CD4-positive, CD25-positive, alpha-beta regulatory T cell (primary cell): ENCODE data around the gene VAMP5. TPM values are rescaled to one million over a fixed set of nuclear protein-coding genes. Genes with fewer than 3 reads are reported as not detected.
"Not testable (repeated sequence)": the region's sequence is repeated elsewhere in the genome, so short reads cannot be mapped to it uniquely, and the experiment has no call there.

ENCODE experiments used
- ATAC-seq, 2 donors: fragments of 150-1000 bp; cut with Tn5 transposase; one replicate each; pipeline ENCODE4 v1.10.0; 2021; ENCODE audit warnings: low read depth in 2 of 2, moderate number of reproducible peaks in 2 of 2, moderate library complexity in 1 of 2
- DNase-seq, 3 donors: peaks; one replicate each; pipeline versions ENCODE4 v3.0.0 to v3.0.0-alpha.2; 2012 to 2022; ENCODE audit warnings: mixed read lengths in 1 of 3
- H3K27ac ChIP-seq: one replicate; pipeline ENCODE4 v1.7.0; 2013; ENCODE audit warnings: mild to moderate bottlenecking, low read length; ENCODE audit not compliant: insufficient read depth, poor library complexity, severe bottlenecking
- H3K27me3 ChIP-seq: one replicate; pipeline ENCODE4 v1.7.0; 2013; ENCODE audit warnings: low read length; ENCODE audit not compliant: control insufficient read depth, insufficient read depth
- H3K36me3 ChIP-seq: one replicate; pipeline ENCODE4 v1.7.0; 2013; ENCODE audit warnings: mild to moderate bottlenecking, low read length, moderate library complexity; ENCODE audit not compliant: control insufficient read depth, insufficient read depth
- H3K4me1 ChIP-seq: 2 replicates; pipeline ENCODE4 v1.7.0; 2013; ENCODE audit warnings: mild to moderate bottlenecking, low read length; ENCODE audit not compliant: insufficient read depth, control insufficient read depth, poor library complexity, severe bottlenecking
- H3K4me3 ChIP-seq: one replicate; pipeline ENCODE4 v1.7.0; 2013; ENCODE audit warnings: low read depth, mild to moderate bottlenecking, low read length, moderate library complexity
- H3K9me3 ChIP-seq, 2 experiments: 1 replicate in 1 of 2; 2 replicates in 1 of 2; pipeline ENCODE4 v1.7.0; 2013; ENCODE audit warnings: low read length in 2 of 2, mild to moderate bottlenecking in 1 of 2, moderate library complexity in 1 of 2; ENCODE audit not compliant: control insufficient read depth in 2 of 2
- H3K27ac Mint-ChIP-seq, 3 donors: one replicate each; pipeline ENCODE4 v1.8.0; 2020 to 2022; ENCODE audit warnings: mild to moderate bottlenecking in 3 of 3, mixed read lengths in 3 of 3, moderate library complexity in 2 of 3
- H3K27me3 Mint-ChIP-seq: one replicate; pipeline ENCODE4 v1.8.0; 2022; ENCODE audit warnings: mild to moderate bottlenecking, mixed read lengths
- H3K36me3 Mint-ChIP-seq: one replicate; pipeline ENCODE4 v1.8.0; 2020; ENCODE audit warnings: mixed read lengths
- H3K4me1 Mint-ChIP-seq, 4 donors: one replicate each; pipeline ENCODE4 v1.8.0; 2020 to 2022; ENCODE audit warnings: mixed read lengths in 4 of 4, mild to moderate bottlenecking in 1 of 4
- H3K4me3 Mint-ChIP-seq, 4 donors: one replicate each; pipeline ENCODE4 v1.8.0; 2020 to 2022; ENCODE audit warnings: mild to moderate bottlenecking in 4 of 4, mixed read lengths in 4 of 4, moderate library complexity in 3 of 4
- H3K9me3 Mint-ChIP-seq, 7 donors: one replicate each; pipeline ENCODE4 v1.8.0; 2020 to 2022; ENCODE audit warnings: mixed read lengths in 7 of 7, mild to moderate bottlenecking in 3 of 7, moderate library complexity in 2 of 7
- polyA plus RNA-seq, 4 donors: library from polyadenylated mRNA; unstranded; fragments of 300-500 nt; fragmentation: Illumina TruSeq; gene quantifications; one replicate each; pipeline ENCODE4 v1.2.3, GENCODE V29; 2021
- total RNA-seq: library from RNA; stranded (reverse); gene quantifications from one replicate; pipeline ENCODE4 v1.2.3, GENCODE V29; 2022

The VAMP5 gene
- total and polyA plus RNA-seq, 5 donors from 2014 or later = 54.8 to 215 (median 158) TPM

DNA sequence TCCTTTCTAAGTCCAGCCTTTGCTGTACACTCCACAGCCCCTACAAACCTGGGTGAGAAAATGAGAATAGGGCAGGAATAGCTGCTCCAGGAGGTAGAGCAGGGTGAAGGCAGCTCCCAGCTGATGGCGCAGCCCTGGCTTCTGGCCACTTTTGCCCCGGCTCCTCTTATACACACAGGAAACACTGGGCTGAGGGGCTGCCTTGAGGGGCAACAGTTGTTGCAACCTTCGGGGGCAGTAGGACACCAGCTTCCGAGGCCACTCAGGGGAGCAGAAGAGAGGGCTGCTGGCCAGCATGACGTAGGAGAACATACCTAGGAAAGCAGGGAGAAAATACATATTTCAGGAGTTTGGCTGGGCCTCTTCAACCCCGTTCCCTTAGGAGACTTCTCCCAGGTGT lies 31.0 kb upstream of the VAMP5 start:
- DNase-seq (no peak), ATAC-seq (no peak)
- H3K4me3 ChIP-seq = no peak overlapping the region
- H3K36me3 ChIP-seq = peaks cover 47% of the 10 kb centered on the region
- Mint-ChIP-seq H3K4me3 (no peak overlapping the region), H3K27ac (peak overlapping the region in 1 of 3 donors; percentile 73), H3K9me3 (no peaks in the 10 kb centered on the region), H3K4me1 (peaks cover 4 to 12% (median 8%) of the 10 kb centered on the region in 4 donors), H3K36me3 (peaks cover 35% of the 10 kb centered on the region), H3K27me3 (no peaks in the 10 kb centered on the region)
- no peaks in the 10 kb centered on the region for H3K9me3 ChIP-seq
- H3K4me1 ChIP-seq = no peaks in the 10 kb centered on the region
- no peak overlapping the region for H3K27ac ChIP-seq
- no peaks in the 10 kb centered on the region for H3K27me3 ChIP-seq

DNA sequence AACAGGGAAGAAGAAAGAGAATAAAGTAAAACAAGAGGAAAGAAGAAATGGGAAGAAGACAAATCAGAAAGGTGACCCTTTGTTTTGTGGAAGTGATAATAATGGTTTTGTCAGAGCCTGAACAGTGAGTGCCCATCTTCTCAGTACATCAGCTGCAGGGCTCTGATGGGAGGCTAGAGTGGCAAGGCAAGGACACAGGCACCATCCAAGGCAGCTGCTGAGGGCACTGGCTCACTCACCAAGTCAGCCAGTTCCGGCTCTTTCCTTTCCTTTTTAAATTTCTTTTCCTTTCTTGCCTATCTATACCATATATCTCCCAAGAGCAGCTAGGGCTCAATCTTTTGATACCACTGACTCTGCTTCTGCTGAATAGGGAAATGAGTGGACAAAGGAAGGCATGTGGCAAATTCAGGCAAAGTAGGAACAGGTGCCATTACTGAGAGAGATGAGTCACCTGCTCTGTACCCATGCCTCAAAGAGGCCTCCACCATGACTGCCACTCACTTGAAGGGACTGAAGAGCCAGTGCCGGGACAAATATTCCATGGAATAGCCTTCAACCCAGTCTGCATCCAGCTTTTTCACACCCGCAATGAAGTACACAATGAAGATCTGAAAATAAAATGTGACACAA lies 29.1 kb upstream of the VAMP5 start:
- Histone ChIP-seq H3K4me3 (no peak overlapping the region), H3K4me1 (no peaks in the 10 kb centered on the region), H3K9me3 (no peaks in the 10 kb centered on the region), H3K27me3 (no peaks in the 10 kb centered on the region), H3K36me3 (peaks cover 49% of the 10 kb centered on the region), H3K27ac (no peak overlapping the region)
- ATAC-seq (no peak), DNase-seq (no peak)
- H3K36me3 Mint-ChIP-seq = peaks cover 29% of the 10 kb centered on the region
- peak overlapping the region in 1 of 4 donors; percentile 36 for H3K4me3 Mint-ChIP-seq
- H3K9me3 Mint-ChIP-seq = no peaks in the 10 kb centered on the region
- H3K4me1 Mint-ChIP-seq = peaks cover 4 to 24% (median 16%) of the 10 kb centered on the region in 4 donors
- H3K27ac Mint-ChIP-seq = no peak overlapping the region
- no peaks in the 10 kb centered on the region for H3K27me3 Mint-ChIP-seq

DNA sequence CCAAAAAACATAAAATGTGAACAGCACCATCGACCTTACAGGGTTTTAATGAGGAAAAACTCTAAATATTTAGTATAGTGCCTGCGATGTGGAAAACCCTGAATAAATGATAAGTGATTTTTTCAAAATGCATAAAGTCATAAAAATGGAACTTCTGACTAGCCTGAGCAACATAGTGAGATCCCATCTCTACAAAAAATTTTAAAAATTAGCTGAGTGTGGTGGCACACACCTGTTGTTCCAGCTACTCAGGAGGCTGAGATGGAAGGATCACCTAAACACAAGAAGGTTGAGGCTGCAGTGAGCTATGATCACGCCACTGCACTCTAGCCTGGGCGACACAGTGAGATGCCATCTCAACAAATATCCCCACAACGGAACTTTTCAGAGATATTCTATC lies 27.1 kb upstream of the VAMP5 start:
- no peak for DNase-seq
- peaks cover 14% of the 10 kb centered on the region for H3K4me1 ChIP-seq
- Mint-ChIP-seq H3K4me3 (no peak overlapping the region), H3K4me1 (peaks cover 8 to 38% (median 20%) of the 10 kb centered on the region in 4 donors), H3K36me3 (peaks cover 19% of the 10 kb centered on the region), H3K27ac (no peak overlapping the region), H3K27me3 (no peaks in the 10 kb centered on the region), H3K9me3 (peaks cover 0 to 2% (median 0%) of the 10 kb centered on the region in 7 donors)
- H3K9me3 ChIP-seq = no peaks in the 10 kb centered on the region
- peaks cover 33% of the 10 kb centered on the region for H3K36me3 ChIP-seq
- H3K27ac ChIP-seq = no peak overlapping the region
- no peaks in the 10 kb centered on the region for H3K27me3 ChIP-seq
- ATAC-seq = no peak
- H3K4me3 ChIP-seq = no peak overlapping the region

DNA sequence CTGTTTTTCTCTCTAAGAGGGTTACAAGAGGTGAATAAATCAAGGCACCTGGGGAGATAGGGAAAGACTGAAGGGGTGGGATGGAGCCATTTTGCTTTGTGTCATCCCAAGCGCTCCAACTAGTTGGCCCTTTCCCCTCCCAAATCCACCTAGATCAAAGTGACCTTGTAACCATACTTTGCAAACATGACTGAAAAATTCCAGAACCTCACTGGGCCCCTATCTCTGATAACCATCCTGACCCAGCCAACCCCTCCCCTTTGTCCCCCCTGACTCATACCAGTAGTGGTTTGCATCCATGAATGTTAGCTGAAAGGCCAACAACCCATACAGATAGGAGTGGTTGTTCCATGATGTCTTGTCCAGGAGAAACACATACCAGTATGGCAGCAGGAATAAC lies 26.1 kb upstream of the VAMP5 start:
- H3K9me3 Mint-ChIP-seq = peaks cover 0 to 2% (median 0%) of the 10 kb centered on the region in 7 donors
- peaks cover 16% of the 10 kb centered on the region for H3K4me1 ChIP-seq
- H3K4me3 Mint-ChIP-seq = peak overlapping the region in 2 of 4 donors; percentile 21 to 56
- H3K27ac Mint-ChIP-seq = peak overlapping the region in 2 of 3 donors; percentile 42 to 68
- H3K27me3 Mint-ChIP-seq = no peaks in the 10 kb centered on the region
- DNase-seq (no peak), ATAC-seq (no peak)
- no peaks in the 10 kb centered on the region for H3K27me3 ChIP-seq
- no peak overlapping the region for H3K27ac ChIP-seq
- H3K36me3 ChIP-seq = peaks cover 28% of the 10 kb centered on the region
- no peaks in the 10 kb centered on the region for H3K9me3 ChIP-seq
- no peak overlapping the region for H3K4me3 ChIP-seq
- peaks cover 8 to 40% (median 18%) of the 10 kb centered on the region in 4 donors for H3K4me1 Mint-ChIP-seq
- peaks cover 14% of the 10 kb centered on the region for H3K36me3 Mint-ChIP-seq

DNA sequence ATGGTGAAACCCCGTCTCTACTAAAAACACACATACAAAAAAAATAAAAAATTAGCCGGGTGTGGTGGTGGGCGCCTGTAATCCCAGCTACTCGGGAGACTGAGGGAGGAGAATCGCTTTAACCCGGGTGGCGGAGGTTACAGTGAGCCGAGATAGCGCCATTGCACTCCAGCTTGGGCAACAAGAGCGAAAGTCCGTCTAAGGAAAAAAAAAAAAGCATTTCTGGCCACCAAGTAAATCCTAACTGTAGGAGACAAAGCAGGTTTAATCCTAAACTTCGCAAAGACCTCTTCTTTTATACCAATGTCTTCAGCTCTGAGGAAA lies 23.9 kb upstream of the VAMP5 start:
- H3K27ac ChIP-seq, H3K9me3 ChIP-seq, H3K27me3 ChIP-seq, DNase-seq, ATAC-seq, H3K9me3 Mint-ChIP-seq, H3K27me3 Mint-ChIP-seq: not testable (repeated sequence)
- peak overlapping the region; percentile 92 to 98 (median 96) for H3K4me3 Mint-ChIP-seq
- peaks cover 10% of the 10 kb centered on the region for H3K36me3 Mint-ChIP-seq
- H3K27ac Mint-ChIP-seq = peak overlapping the region; percentile 26 to 96 (median 92)
- peaks cover 16% of the 10 kb centered on the region for H3K36me3 ChIP-seq
- H3K4me3 ChIP-seq = peak overlapping the region; percentile 82
- peaks cover 8 to 40% (median 18%) of the 10 kb centered on the region in 4 donors for H3K4me1 Mint-ChIP-seq
- H3K4me1 ChIP-seq = peaks cover 16% of the 10 kb centered on the region

DNA sequence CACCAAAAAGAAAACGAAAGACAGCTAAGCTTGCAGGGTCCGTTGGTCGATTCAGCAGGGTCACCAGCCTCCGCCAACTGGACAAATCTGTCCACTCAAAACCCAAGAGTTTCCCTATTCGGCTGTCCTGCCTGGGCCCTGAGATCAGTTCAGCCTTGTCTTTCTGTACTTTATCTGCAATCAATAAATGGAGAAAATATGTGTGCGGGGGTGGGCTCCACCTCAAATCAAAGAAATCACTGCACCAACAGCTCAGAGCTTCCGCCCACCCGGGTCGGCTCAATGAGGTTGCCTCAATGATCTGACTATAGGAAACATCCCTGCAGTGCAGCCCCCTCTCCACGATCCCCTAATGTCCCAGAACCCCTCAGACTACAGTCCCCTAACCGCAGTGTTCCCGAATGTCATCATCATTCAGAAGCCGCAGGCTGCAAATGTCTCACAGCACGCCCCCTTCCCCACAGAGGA lies 23.4 kb upstream of the VAMP5 start:
- ATAC-seq = peak; percentile 3 to 8
- no peaks in the 10 kb centered on the region for H3K27me3 ChIP-seq
- peaks cover 0 to 2% (median 0%) of the 10 kb centered on the region in 7 donors for H3K9me3 Mint-ChIP-seq

DNA sequence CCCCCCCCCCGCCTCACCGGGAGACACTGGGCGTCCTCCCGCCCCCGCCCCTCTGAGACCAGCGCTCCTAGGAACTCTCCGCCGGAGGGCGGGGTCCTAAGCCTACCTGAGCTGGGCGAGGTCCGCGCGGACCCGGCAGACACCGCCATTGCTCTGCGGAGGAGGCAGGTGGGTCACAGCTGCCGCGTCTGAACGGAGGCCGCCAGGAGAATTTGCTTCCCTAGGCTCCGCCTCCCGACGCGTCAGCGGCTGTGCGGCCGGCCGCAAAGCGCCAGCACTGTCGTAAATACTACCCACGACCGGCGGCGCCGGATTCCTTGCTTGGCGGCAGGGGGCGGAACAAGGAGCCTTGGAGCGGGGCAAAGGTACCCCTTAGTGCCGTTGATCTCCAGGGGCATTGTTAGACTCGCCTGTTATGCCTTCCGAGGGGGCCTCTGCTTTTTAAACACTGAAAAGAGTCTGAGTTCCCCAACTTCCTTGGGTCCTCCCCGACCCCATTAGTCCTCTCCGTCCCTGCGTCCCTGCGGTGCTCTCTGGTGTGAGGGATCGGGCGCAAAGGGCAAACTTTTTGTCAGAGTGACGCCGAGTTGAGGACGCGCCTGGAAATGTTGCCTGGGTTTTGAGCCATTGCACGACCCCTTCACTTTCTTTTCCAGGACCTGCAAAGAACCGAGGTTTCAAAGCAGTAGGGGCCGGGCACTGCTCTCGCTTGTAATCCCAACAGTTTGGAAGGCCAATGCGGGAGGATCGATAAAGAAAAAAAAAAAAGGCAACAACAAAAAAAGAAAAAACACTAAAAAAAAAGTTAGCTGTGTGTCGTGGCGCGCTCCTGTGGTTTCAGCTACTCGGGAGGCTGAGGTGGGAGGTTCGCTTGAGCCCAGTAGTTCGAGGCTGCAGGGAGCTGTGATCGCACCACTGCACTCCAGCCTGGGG lies 22.7 kb upstream of the VAMP5 start, which contains the start of gene GGCX:
Gene GGCX, minus strand, starts transcription at position 214 of the 933 bp plus-strand sequence. Its CDS starts 65 bp downstream, at position 149.
- Mint-ChIP-seq H3K9me3 (peaks cover 0 to 2% (median 0%) of the 10 kb centered on the region in 7 donors), H3K4me1 (peaks cover 4 to 40% (median 17%) of the 10 kb centered on the region in 4 donors), H3K27me3 (no peaks in the 10 kb centered on the region), H3K27ac (peak within 1 kb of the TSS; percentile 95 to 96 (median 96)), H3K4me3 (peak within 1 kb of the TSS; percentile 92 to 98 (median 96)), H3K36me3 (peaks cover 4% of the 10 kb centered on the region)
- peaks cover 9% of the 10 kb centered on the region for H3K36me3 ChIP-seq
- peaks cover 16% of the 10 kb centered on the region for H3K4me1 ChIP-seq
- ATAC-seq = peak; percentile 95 to 97
- peak within 1 kb of the TSS; percentile 82 for H3K4me3 ChIP-seq
- peak within 1 kb of the TSS; percentile 83 for H3K27ac ChIP-seq
- H3K9me3 ChIP-seq = no peaks in the 10 kb centered on the region
- peak; percentile 87 to 97 (median 92) for DNase-seq
- H3K27me3 ChIP-seq = no peaks in the 10 kb centered on the region

More for the DNA sequence above, 23.4 kb upstream of the VAMP5 start:
- no peaks in the 10 kb centered on the region for H3K27me3 Mint-ChIP-seq
- peaks cover 16% of the 10 kb centered on the region for H3K4me1 ChIP-seq
- H3K36me3 Mint-ChIP-seq = peaks cover 8% of the 10 kb centered on the region
- peak overlapping the region; percentile 92 to 98 (median 96) for H3K4me3 Mint-ChIP-seq
- no peaks in the 10 kb centered on the region for H3K9me3 ChIP-seq
- H3K36me3 ChIP-seq = peaks cover 13% of the 10 kb centered on the region
- H3K4me1 Mint-ChIP-seq = peaks cover 8 to 40% (median 18%) of the 10 kb centered on the region in 4 donors
- peak overlapping the region; percentile 92 to 96 (median 95) for H3K27ac Mint-ChIP-seq
- H3K27ac ChIP-seq = peak overlapping the region; percentile 83
- DNase-seq = no peak
- H3K4me3 ChIP-seq = peak overlapping the region; percentile 82
